ENCODE measurements around the gene ADAM22. TPM values are rescaled to one million over a fixed set of nuclear protein-coding genes. Genes with fewer than 3 reads are reported as not detected.

Gene ADAM22
- total and polyA plus RNA-seq, 10 of the 15 experiments (the other 5 are each of a cell fraction or from before 2014, with no cell fraction given): 1.4 to 24.5 (median 7.6) TPM

GRCh38 chr7:88012086-88012485, 78.0 kb downstream of the ADAM22 start (continued):
- TF ChIP-seq CHD1 (IDR thresholded peaks at IDR 0.05; ENCODE audit: low read depth, low read length): no peak

- ChIA-PET CTCF (interaction anchor here (1.1 kb wide), 1 partner anchor 9 kb away, joined by 3 read pairs; no protein-coding TSS in a partner anchor), RAD21 (ENCODE audit: unreplicated experiment) (no interaction called here), SMC1A (ENCODE audit: uncharacterized antibody, unreplicated experiment) (interaction anchor here (1.4 to 3.1 kb wide), 3 partner anchors 11 to 76 kb away, joined by 3 to 12 read pairs (median 4); no protein-coding TSS in a partner anchor), POLR2A (no interaction called here)
- Histone ChIP-seq H3K4me2 (ENCODE audit: control insufficient read depth, insufficient read depth) (no peak overlapping the region), H3K27ac (ENCODE audit: control insufficient read depth, insufficient read depth) (no peak overlapping the region), H4K20me1 (ENCODE audit: control insufficient read depth, insufficient read depth) (no peaks in the 10 kb centered on the region), H2AFZ (ENCODE audit: control insufficient read depth, low read depth, low read length) (no peak overlapping the region), H3K36me3 (ENCODE audit: control insufficient read depth in 2 of 2, insufficient read depth in 2 of 2, low read length in 1 of 2) (peaks cover 0 to 4% of the 10 kb centered on the region in 2 experiments; a peak in 1 of 4 replicates), H3K79me2 (ENCODE audit: control insufficient read depth, insufficient read depth, low read length) (no peaks in the 10 kb centered on the region), H3K4me1 (ENCODE audit: control insufficient read depth, insufficient read depth, low read length) (no peaks in the 10 kb centered on the region), H3K9me3 (replicated peaks; ENCODE audit: control insufficient read depth, insufficient read depth, low read length) (no peaks in the 10 kb centered on the region), H3K9ac (ENCODE audit: control insufficient read depth, insufficient read depth, low read length) (no peak overlapping the region), H3K27me3 (replicated peaks in 1 of 2; ENCODE audit: control insufficient read depth in 2 of 2, insufficient read depth in 2 of 2, low read length in 1 of 2) (no peaks in the 10 kb centered on the region), H3K4me3 (no peak overlapping the region)
- in situ Hi-C loops (cut with MboI): no loop called here
- no TSS peak for BruUV-seq (replicated peaks)
- WGBS (ENCODE audit: insufficient coverage, insufficient replicate concordance, low lambda C conversion rate, missing lambda C conversion rate): 99% methylated on average over 3 of the region's 3 CpGs
- DNase-seq (ENCODE audit: low read depth, low spot score) (no peak), ATAC-seq (no peak), FAIRE-seq (no peak)
- no peak for TF ChIP-seq BRCA1 (IDR thresholded peaks at IDR 0.05; ENCODE audit: low read depth, low read length)
- no peak for TF ChIP-seq RAD51 (IDR thresholded peaks at IDR 0.05)
- no peak for TF ChIP-seq BACH1 (IDR thresholded peaks at IDR 0.05; ENCODE audit: borderline replicate concordance)
- TF ChIP-seq PML (IDR thresholded peaks at IDR 0.05; ENCODE audit: low read length): no peak
- TF ChIP-seq FOXK2 (IDR thresholded peaks at IDR 0.05): no peak
- no peak for TF ChIP-seq HDAC2 (IDR thresholded peaks at IDR 0.05)
- TF ChIP-seq GABPA (IDR thresholded peaks at IDR 0.05; ENCODE audit: low read depth): no peak
- TF ChIP-seq IRF3 (IDR thresholded peaks at IDR 0.05): no peak
- no peak for TF ChIP-seq ZNF592 (IDR thresholded peaks at IDR 0.05)
- TF ChIP-seq PKNOX1 (IDR thresholded peaks at IDR 0.05): no peak
- TF ChIP-seq RUNX3 (IDR thresholded peaks at IDR 0.05; ENCODE audit: low read length): no peak
- intact Hi-C loops (cut with micrococcal nuclease; ENCODE audit: unreplicated experiment): no loop called here
These were observed 79.9 kb downstream of the ADAM22 start for GRCh38 chr7:88013981-88014380.

Data from GM12878 (cell line).